ENCODE results near the gene DRD1. TPM values are rescaled to one million over a fixed set of nuclear protein-coding genes. Genes with fewer than 3 reads are reported as not detected.
"Not testable (repeated sequence)": the region's sequence is repeated elsewhere in the genome, so short reads cannot be mapped to it uniquely, and the experiment has no call there.

DRD1 gene
- total and polyA plus RNA-seq, 8 donors = 0.09 to 0.37 (median 0.15) TPM

DNA sequence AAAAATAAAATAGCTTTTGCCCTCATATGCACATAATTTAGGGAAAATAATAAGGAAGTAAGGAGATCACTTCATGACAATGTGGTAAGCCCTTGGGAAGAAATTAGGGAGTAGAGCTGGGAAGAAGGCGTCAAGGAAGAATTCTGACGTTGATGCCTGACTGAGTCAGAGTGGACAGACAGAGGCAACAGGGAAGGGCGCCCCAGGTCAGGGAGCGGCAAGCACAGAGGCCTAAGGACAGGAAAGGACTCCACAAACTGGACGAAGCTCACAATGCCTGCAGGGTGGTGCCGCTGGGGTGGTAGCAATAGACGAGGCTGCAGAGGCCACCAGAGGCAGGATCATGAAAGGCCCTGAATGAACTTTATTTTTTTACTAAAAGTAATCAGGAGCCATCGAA is 7.6 kb downstream of the DRD1 start:
- ATAC-seq = no peak
- Histone ChIP-seq H3K27me3 (peaks cover 0 to 31% of the 10 kb centered on the region in 2 donors), H3K9me3 (no peaks in the 10 kb centered on the region), H3K4me1 (no peaks in the 10 kb centered on the region), H3K27ac (no peak overlapping the region), H3K4me3 (no peak overlapping the region), H3K36me3 (no peaks in the 10 kb centered on the region)
- DNase-seq = no peak
- TF ChIP-seq, protein P1, sequence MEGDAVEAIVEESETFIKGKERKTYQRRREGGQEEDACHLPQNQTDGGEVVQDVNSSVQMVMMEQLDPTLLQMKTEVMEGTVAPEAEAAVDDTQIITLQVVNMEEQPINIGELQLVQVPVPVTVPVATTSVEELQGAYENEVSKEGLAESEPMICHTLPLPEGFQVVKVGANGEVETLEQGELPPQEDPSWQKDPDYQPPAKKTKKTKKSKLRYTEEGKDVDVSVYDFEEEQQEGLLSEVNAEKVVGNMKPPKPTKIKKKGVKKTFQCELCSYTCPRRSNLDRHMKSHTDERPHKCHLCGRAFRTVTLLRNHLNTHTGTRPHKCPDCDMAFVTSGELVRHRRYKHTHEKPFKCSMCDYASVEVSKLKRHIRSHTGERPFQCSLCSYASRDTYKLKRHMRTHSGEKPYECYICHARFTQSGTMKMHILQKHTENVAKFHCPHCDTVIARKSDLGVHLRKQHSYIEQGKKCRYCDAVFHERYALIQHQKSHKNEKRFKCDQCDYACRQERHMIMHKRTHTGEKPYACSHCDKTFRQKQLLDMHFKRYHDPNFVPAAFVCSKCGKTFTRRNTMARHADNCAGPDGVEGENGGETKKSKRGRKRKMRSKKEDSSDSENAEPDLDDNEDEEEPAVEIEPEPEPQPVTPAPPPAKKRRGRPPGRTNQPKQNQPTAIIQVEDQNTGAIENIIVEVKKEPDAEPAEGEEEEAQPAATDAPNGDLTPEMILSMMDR (IDR thresholded peaks at IDR 0.05) = no peak
- intact Hi-C loops (cut with DNase I) = no loop called here

DNA sequence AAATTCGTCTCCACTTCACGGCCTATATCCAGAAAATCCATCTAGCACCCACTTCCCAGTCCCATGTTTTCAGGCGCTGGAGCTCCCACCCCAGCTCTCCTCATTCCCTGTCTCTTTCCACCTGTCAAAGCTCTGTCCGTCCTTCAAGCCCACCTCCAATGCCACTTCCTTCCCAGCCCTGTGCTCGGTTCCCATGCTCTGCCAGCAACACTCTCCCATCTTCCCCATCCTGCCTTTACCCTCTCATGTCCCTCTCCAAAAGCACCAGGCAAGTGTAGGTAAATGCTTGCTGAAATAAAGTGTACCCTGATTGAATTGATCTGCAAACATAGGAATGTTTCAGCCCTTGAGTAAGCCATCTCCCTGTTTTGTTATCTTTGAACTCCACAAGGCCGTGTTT is 9.2 kb downstream of the DRD1 start:
- Histone ChIP-seq H3K4me3 (no peak overlapping the region), H3K27me3 (peaks cover 0 to 16% of the 10 kb centered on the region in 2 donors), H3K27ac (no peak overlapping the region), H3K36me3 (no peaks in the 10 kb centered on the region), H3K4me1 (no peaks in the 10 kb centered on the region), H3K9me3 (no peaks in the 10 kb centered on the region)
- intact Hi-C loops (cut with DNase I) = no loop called here
- ATAC-seq (no peak), DNase-seq (no peak)
- TF ChIP-seq, protein P1 (IDR thresholded peaks at IDR 0.05) = no peak

DNA sequence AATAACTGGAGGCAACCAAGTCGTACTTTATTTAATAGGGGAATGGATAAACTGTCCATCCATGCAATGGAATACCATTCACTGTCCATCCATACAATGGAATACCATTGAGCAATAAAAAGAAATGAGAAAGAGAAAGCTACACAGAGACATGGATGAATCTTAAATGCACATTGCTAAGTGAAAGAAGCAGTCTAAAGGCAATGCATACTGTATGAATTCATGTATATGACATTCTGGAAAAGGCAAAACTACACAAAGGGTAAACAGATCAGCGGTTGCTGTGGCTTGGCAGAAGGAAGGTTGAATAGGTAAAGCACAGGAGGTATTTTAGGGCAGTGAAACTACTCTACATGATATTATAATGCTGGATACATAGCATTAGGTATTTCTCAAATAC is 16.2 kb downstream of the DRD1 start:
- TF ChIP-seq, protein P1 (IDR thresholded peaks at IDR 0.05) = no peak
- H3K27ac ChIP-seq = no peak overlapping the region
- H3K36me3 ChIP-seq = no peaks in the 10 kb centered on the region
- ATAC-seq (no peak), DNase-seq (no peak)
- H3K9me3 ChIP-seq = no peaks in the 10 kb centered on the region
- H3K27me3 ChIP-seq = no peaks in the 10 kb centered on the region
- no peak overlapping the region for H3K4me3 ChIP-seq
- intact Hi-C loops (cut with DNase I) = no loop called here
- H3K4me1 ChIP-seq = no peaks in the 10 kb centered on the region

DNA sequence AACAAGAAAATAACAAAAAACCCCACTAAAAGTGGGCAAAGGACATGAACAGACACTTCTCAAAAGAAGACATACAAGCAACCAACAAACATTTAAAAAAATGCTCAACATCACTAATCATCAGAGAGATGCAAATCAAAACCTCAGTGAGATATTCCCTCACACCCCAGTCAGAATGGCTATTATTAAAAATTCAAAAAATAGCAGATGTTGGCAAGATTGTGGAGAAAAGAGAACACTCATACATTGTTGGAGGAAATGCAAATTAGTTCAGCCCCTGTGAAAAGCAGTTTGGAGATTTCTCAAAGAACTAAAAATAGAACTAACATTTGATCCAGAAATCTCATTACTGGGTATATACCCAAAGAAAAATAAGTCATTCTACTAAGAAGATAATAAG is 19.4 kb downstream of the DRD1 start:
- DNase-seq; H3K9me3 ChIP-seq; H3K4me3 ChIP-seq; intact Hi-C loops (cut with DNase I); H3K27me3 ChIP-seq; ATAC-seq; H3K4me1 ChIP-seq; H3K36me3 ChIP-seq; H3K27ac ChIP-seq: not testable (repeated sequence)

DNA sequence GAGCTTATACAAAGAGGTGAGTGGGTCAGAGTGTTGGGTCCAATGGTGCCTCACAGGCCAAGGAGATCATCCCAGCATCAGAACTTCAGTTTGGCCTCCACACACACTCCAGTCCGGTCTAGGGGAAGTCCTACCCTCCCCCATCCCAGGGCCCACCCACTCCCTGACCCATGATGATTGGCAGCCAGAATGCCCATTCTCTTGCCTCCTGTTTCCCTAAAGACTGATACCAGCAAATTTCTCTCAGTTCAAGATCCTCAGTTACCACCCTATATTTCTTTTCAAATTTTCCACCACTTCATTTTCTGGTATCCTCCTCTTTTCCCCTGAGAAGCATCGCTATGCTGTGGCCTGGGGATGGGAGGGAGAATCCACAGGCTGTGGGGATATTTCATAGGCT is 21.9 kb downstream of the DRD1 start:
- Histone ChIP-seq H3K9me3 (no peaks in the 10 kb centered on the region), H3K27me3 (no peaks in the 10 kb centered on the region), H3K36me3 (no peaks in the 10 kb centered on the region), H3K4me3 (no peak overlapping the region), H3K4me1 (no peaks in the 10 kb centered on the region), H3K27ac (no peak overlapping the region)
- no peak for DNase-seq
- intact Hi-C loops (cut with DNase I) = no loop called here
- TF ChIP-seq, protein P1 (IDR thresholded peaks at IDR 0.05) = no peak
- ATAC-seq = no peak

DNA sequence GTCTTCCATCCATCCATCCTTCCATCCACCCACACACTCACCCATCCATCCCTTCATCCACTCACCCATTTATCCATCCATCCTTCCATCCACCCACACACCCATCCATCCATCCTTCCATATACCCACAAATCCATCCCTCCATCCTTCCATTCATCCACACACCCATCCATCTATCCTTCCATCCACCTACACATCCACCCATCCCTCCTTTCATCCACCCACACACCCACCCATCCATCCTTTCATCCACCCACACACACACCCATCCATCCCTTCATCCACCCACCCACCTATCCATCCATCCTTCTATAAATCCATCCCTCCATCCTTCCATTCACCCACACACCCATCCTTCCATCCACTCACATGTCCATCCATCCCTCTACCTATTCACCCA is 23.6 kb downstream of the DRD1 start:
- Histone ChIP-seq H3K36me3 (no peaks in the 10 kb centered on the region), H3K4me1 (no peaks in the 10 kb centered on the region), H3K4me3 (no peak overlapping the region), H3K27me3 (no peaks in the 10 kb centered on the region), H3K9me3 (no peaks in the 10 kb centered on the region), H3K27ac (no peak overlapping the region)
- TF ChIP-seq, protein P1 (IDR thresholded peaks at IDR 0.05) = no peak
- DNase-seq (no peak), ATAC-seq (no peak)
- intact Hi-C loops (cut with DNase I) = no loop called here
